Fibroblast of villous mesenchyme (primary cell): ENCODE measurements around the gene NTM. TPM values are rescaled to one million over a fixed set of nuclear protein-coding genes. Genes with fewer than 3 reads are reported as not detected.

Source experiments
- DNase-seq: peaks from one replicate; pipeline ENCODE4 v3.0.0-alpha.2; 2010; ENCODE audit warnings: low read depth
- H3K4me3 ChIP-seq: 2 replicates; pipeline ENCODE4 v1.5.1; 2011; ENCODE audit warnings: low read depth, mild to moderate bottlenecking, low read length
- total RNA-seq: library from RNA; depleted of rRNA; stranded (reverse); fragments of >200 nt; gene quantifications from 2 replicates; pipeline ENCODE4 v1.2.3, GENCODE V29; 2012
- TF ChIP-seq, protein P1 (sequence below): IDR thresholded peaks from 2 replicates; pipeline ENCODE4 v1.5.1; 2012; ENCODE audit warnings: low read depth, mild to moderate bottlenecking, low read length; ENCODE audit not compliant: insufficient read depth

The NTM gene
- total RNA-seq, 1 donor = 7.3 TPM

DNA sequence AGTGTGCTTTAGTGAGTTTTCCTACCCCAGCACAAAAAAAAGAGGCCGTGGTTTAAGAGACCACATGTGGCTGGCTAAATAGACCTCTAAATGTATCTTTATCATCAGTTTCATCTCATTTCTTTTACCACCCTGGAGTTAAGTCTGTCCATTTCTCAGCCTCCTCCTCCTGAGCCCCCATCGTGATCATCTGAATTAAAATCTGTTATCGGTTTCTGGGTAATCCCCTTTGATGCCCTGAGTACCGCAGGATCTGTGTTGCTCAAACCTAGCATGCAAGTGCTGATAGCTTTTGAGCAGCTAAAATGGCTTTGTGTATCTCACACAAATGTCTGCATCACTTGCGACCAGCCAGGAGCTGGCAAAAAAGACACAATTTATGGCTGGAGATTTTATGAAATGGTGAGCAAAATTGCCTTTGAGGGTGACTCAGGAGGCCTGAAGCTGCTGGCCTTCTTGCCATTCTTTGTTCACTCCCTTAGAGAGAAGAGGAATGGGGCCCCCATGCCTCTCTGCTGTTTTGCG, 236.5 kb downstream of the NTM start:
- DNase-seq = no peak

DNA sequence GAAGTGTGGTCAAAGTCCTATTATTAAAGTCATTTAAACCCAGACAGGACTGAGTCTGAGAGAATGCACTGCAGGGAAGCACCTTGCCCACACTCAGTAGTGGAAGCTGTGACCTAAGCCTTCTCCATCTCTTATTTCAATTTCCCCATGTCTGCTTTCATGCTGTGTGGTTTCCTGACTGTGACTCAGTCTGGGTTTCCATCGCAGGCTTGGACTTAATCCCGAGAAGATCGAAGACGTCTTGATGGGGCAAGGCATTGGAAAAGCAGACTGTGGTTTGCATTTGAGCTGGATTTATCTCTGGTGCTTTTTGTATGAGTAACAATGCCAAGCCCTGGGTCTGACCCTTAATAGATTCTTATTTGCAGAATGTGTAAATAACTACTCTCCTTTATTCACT, 238.9 kb downstream of the NTM start:
- TF ChIP-seq, protein P1, sequence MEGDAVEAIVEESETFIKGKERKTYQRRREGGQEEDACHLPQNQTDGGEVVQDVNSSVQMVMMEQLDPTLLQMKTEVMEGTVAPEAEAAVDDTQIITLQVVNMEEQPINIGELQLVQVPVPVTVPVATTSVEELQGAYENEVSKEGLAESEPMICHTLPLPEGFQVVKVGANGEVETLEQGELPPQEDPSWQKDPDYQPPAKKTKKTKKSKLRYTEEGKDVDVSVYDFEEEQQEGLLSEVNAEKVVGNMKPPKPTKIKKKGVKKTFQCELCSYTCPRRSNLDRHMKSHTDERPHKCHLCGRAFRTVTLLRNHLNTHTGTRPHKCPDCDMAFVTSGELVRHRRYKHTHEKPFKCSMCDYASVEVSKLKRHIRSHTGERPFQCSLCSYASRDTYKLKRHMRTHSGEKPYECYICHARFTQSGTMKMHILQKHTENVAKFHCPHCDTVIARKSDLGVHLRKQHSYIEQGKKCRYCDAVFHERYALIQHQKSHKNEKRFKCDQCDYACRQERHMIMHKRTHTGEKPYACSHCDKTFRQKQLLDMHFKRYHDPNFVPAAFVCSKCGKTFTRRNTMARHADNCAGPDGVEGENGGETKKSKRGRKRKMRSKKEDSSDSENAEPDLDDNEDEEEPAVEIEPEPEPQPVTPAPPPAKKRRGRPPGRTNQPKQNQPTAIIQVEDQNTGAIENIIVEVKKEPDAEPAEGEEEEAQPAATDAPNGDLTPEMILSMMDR = no peak
- H3K4me3 ChIP-seq = no peak overlapping the region
- no peak for DNase-seq

More for the DNA sequence above, 236.5 kb downstream of the NTM start:
- no peak overlapping the region for H3K4me3 ChIP-seq
- TF ChIP-seq, protein P1 = no peak

DNA sequence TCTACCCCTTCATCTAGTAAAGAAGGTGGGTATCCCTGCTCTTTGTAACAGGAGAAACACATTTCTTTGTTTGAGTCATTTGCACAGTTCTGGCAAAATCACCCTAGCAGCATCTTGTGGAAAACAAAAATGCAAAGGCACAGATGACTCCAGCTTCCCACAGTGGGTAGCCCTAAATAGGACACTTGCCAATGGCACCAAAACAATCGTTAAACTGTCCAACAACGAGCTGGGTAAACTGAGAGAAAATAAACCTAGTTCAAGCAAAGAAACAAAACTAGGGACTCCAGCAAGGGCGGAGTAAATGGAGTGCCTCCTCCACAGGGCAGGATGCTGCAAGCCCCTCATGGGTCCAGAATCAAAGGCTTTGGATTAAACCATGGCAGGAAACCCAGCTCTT, 239.5 kb downstream of the NTM start:
- TF ChIP-seq, protein P1 = no peak
- H3K4me3 ChIP-seq = no peak overlapping the region
- DNase-seq = no peak

DNA sequence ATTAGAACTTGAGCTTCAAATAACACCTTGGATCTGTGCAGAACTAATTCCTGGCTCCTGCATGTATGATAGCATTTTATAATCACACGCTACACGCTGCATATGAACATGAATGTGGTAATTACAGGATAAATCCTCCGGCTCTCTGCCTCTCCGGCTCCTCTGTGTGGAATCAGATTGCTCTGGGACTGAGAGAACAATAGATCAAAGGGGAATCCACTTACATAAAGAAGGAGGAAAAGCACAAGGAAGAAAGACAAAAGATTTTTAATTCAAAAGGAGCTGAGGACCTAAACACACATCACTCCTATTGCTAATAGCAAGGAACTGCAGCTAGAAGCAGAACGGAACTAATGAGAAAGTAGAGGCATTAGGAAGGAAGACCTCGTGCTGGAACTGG, 240.9 kb downstream of the NTM start:
- no peak overlapping the region for H3K4me3 ChIP-seq
- TF ChIP-seq, protein P1 = no peak
- no peak for DNase-seq

DNA sequence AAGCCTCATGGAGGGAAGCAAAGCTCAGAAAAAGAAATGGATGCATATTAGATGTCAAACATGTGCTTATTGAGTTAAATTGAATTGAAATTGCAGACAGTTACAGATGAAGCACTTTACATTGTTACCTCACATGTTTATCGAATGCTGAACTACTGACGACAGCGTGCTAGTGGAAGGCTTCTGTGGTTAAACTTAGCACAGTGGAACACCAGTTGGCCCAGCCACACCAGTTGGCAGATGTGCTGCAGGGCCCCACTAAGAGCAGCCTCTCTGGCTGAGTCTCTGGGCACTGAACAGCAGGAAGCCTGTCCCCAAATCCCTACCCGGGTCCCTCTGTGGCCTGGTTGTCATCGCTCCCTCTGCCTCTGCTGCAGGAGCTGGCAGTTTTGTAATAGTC, 242.1 kb downstream of the NTM start:
- TF ChIP-seq, protein P1 = no peak
- DNase-seq = no peak
- H3K4me3 ChIP-seq = no peak overlapping the region

DNA sequence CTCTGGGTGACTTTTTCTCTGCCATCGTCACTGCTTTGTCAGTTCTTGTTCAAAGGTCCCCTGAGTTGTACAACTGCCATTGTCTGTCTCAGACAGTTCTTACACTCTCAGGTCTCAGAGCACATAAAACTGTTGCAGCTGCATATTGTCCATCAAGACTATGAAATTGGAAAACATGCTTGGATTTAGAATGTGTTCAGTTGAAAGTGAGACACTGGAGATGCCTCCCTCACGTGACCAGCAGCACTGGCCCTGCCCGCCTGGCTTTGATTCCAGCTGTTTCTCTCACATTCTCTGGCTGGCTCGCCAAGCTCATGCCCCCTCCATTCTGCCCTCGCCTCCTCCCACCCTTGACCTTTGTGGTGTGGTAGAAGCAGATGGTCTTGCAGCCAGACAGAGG, 244.2 kb downstream of the NTM start:
- H3K4me3 ChIP-seq = no peak overlapping the region
- DNase-seq = no peak
- TF ChIP-seq, protein P1 = no peak

DNA sequence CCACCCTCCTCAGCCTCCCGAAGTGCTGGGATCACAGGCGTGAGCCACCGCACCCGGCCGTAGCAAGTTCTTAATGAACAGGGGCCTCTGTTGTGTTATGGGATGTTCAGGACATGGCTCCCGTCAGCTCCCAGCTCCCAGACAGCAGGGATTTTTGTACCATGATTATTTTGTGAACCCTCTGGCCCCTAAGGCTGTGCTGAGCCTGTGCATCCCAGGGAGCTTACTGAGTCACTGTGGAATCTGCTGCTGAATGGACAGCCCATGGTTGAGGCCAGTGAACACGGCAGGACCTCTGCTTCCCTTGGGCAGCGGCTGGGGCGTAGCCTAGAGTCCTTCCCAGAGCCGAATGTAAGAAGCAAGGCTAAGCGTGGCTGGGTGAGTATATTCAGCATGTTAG, 245.2 kb downstream of the NTM start:
- DNase-seq = no peak
- H3K4me3 ChIP-seq = no peak overlapping the region
- TF ChIP-seq, protein P1 = no peak
